Mucosa of descending colon (tissue), 3 donors: ENCODE data around the gene KCTD14. TPM values are rescaled to one million over a fixed set of nuclear protein-coding genes. Genes with fewer than 3 reads are reported as not detected.
"Not testable (repeated sequence)": the region's sequence is repeated elsewhere in the genome, so short reads cannot be mapped to it uniquely, and the experiment has no call there.

ENCODE experiments used
- ATAC-seq: fragments of 200-7000 bp; cut with Tn5 transposase; one replicate; pipeline ENCODE4 v1.9.1; 2020; ENCODE audit warnings: mild to moderate bottlenecking, moderate library complexity
- DNase-seq, 3 donors: peaks; one replicate each; pipeline ENCODE4 v3.0.0-alpha.2; 2020
- H3K36me3 ChIP-seq: fragments of 200-600 bp; one replicate; pipeline ENCODE4 v1.8.0; 2021; ENCODE audit warnings: low read depth, mild to moderate bottlenecking
- H3K4me1 ChIP-seq: fragments of 200-600 bp; one replicate; pipeline ENCODE4 v1.8.0; 2021; ENCODE audit warnings: low read depth, mild to moderate bottlenecking
- H3K4me3 ChIP-seq: fragments of 200-600 bp; one replicate; pipeline ENCODE4 v1.8.0; 2021; ENCODE audit warnings: mild to moderate bottlenecking
- H3K9me3 ChIP-seq: fragments of 200-600 bp; one replicate; pipeline ENCODE4 v1.8.0; 2021; ENCODE audit warnings: mild to moderate bottlenecking
- CTCF ChIP-seq: fragments of 200-600 bp; IDR thresholded peaks from one replicate; pipeline ENCODE4 v1.8.0; 2022; ENCODE audit warnings: antibody characterized with exemption, mild to moderate bottlenecking
- intact Hi-C, 2 donors: fragments of 100-400 bp; cut with DNase I in 1 of 2; cut with micrococcal nuclease in 1 of 2; formaldehyde crosslinking; loops; one replicate each; pipeline versions ENCODE4 v1.11.0 to v1.11.1; 2022; cut with DNase I, micrococcal nuclease
- total RNA-seq, 3 donors: library from RNA; stranded (reverse); fragmentation: NEBNext Ultra II Directional in 2 of 3; extraction: Animal tissue kit (Norgen Biotek cat#: 25700) in 2 of 3; gene quantifications; one replicate each; pipeline versions ENCODE4 v1.2.1 to v1.2.4, GENCODE V29; 2021 to 2023
- donor health status: DM: no; HTN: no; CAD: no; lungs with moderate emphysema.
- donor health status: DM: no; HTN: no; CAD: no.
- donor health status: DM: no; HTN: yes; CAD: no.

KCTD14 gene
- total RNA-seq, 3 donors from 2014 or later = 4.3 to 13.2 (median 9.9) TPM

GRCh38 chr11:78045851-78046485, 22.9 kb upstream of the KCTD14 start:
- no peaks in the 10 kb centered on the region for H3K36me3 ChIP-seq
- peaks cover 20% of the 10 kb centered on the region for H3K4me1 ChIP-seq
- H3K4me3 ChIP-seq = no peak overlapping the region
- DNase-seq (peak; percentile 84 to 92 (median 90)), ATAC-seq (peak; percentile 93)
- intact Hi-C loops = no loop called here
- H3K9me3 ChIP-seq = no peaks in the 10 kb centered on the region
- TF ChIP-seq CTCF = peak; percentile 98

- ATAC-seq (peak; percentile 78), DNase-seq (peak; percentile 80 to 83 (median 80))
- Histone ChIP-seq H3K36me3 (no peaks in the 10 kb centered on the region), H3K4me1 (peaks cover 33% of the 10 kb centered on the region), H3K4me3 (no peak overlapping the region), H3K9me3 (no peaks in the 10 kb centered on the region)
- no peak for TF ChIP-seq CTCF
- intact Hi-C loops = no loop called here
Measured at GRCh38 chr11:78044706-78045105, 21.6 kb upstream of the KCTD14 start.

- DNase-seq (no peak), ATAC-seq (no peak)
- Histone ChIP-seq H3K9me3 (no peaks in the 10 kb centered on the region), H3K4me3 (no peak overlapping the region), H3K36me3 (no peaks in the 10 kb centered on the region), H3K4me1 (peaks cover 58% of the 10 kb centered on the region)
- TF ChIP-seq CTCF = no peak
- intact Hi-C loops = no loop called here
Measured at GRCh38 chr11:78041843-78042440, 18.9 kb upstream of the KCTD14 start.

- H3K36me3 ChIP-seq, H3K9me3 ChIP-seq, ATAC-seq, H3K4me3 ChIP-seq, intact Hi-C loops, DNase-seq: not testable (repeated sequence)
- peaks cover 59% of the 10 kb centered on the region for H3K4me1 ChIP-seq
Measured at GRCh38 chr11:78041380-78041719, 18.3 kb upstream of the KCTD14 start.

- intact Hi-C loops = no loop called here
- ATAC-seq = no peak
- no peak for TF ChIP-seq CTCF
- H3K9me3 ChIP-seq = no peaks in the 10 kb centered on the region
- peaks cover 57% of the 10 kb centered on the region for H3K4me1 ChIP-seq
- no peaks in the 10 kb centered on the region for H3K36me3 ChIP-seq
- no peak overlapping the region for H3K4me3 ChIP-seq
- peak; percentile 35 to 62 (median 39) for DNase-seq
Measured at GRCh38 chr11:78040691-78041379, 17.8 kb upstream of the KCTD14 start.
